HG03175 (cell line): ENCODE measurements around the gene PITX2.

ENCODE experiments used
- ATAC-seq: cut with Tn5 transposase; IDR thresholded peaks from one replicate; pipeline ENCODE4 v1.9.1; 2021; ENCODE audit warnings: mild to moderate bottlenecking, moderate library complexity; ENCODE audit not compliant: unreplicated experiment

Gene PITX2

GRCh38 chr4:110622841-110623717 lies at the start of gene PITX2:
PITX2 (minus strand) TSS chr4:110623077; CDS start chr4:110622460, 617 bp downstream.
- ATAC-seq = peak; percentile 86

GRCh38 chr4:110671679-110672078 lies 48.8 kb upstream of the PITX2 start:
- ATAC-seq = no peak

GRCh38 chr4:110669663-110670062 lies 46.8 kb upstream of the PITX2 start:
- ATAC-seq = no peak

- no peak for ATAC-seq
These were observed 45.8 kb upstream of the PITX2 start for GRCh38 chr4:110668463-110669235.

- ATAC-seq = no peak
These were observed 44.8 kb upstream of the PITX2 start for GRCh38 chr4:110667670-110668069.

GRCh38 chr4:110666030-110666429 lies 43.2 kb upstream of the PITX2 start:
- ATAC-seq = no peak

- ATAC-seq = no peak
These were observed 41.0 kb upstream of the PITX2 start for GRCh38 chr4:110663738-110664444.

- ATAC-seq = no peak
These were observed 40.3 kb upstream of the PITX2 start for GRCh38 chr4:110663206-110663605.

- no peak for ATAC-seq
These were observed 37.9 kb upstream of the PITX2 start for GRCh38 chr4:110660755-110661154.

- no peak for ATAC-seq
These were observed 31.4 kb upstream of the PITX2 start for GRCh38 chr4:110654254-110654635.

- ATAC-seq = no peak
These were observed 30.7 kb upstream of the PITX2 start for GRCh38 chr4:110653321-110654253.

- no peak for ATAC-seq
These were observed 21.1 kb upstream of the PITX2 start for GRCh38 chr4:110644008-110644407.

GRCh38 chr4:110643096-110643495 lies 20.2 kb upstream of the PITX2 start:
- ATAC-seq = no peak

- no peak for ATAC-seq
These were observed 18.3 kb upstream of the PITX2 start for GRCh38 chr4:110641218-110641617.

GRCh38 chr4:110640576-110640975 lies 17.7 kb upstream of the PITX2 start:
- no peak for ATAC-seq

- ATAC-seq = no peak
These were observed 16.6 kb upstream of the PITX2 start for GRCh38 chr4:110639207-110640090.

- no peak for ATAC-seq
These were observed 15.3 kb upstream of the PITX2 start for GRCh38 chr4:110638089-110638746.

- ATAC-seq = no peak
These were observed 14.7 kb upstream of the PITX2 start for GRCh38 chr4:110637408-110638088.
